GM23338 (cell line): ENCODE results near the gene APBB1IP. TPM values are rescaled to one million over a fixed set of nuclear protein-coding genes. Genes with fewer than 3 reads are reported as not detected.

Experiments used
- ATAC-seq: fragments of 200-7000 bp; cut with Tn5 transposase; 3 replicates; pipeline ENCODE4 v1.9.1; 2020
- DNase-seq: peaks from one replicate; pipeline ENCODE4 v3.0.0-alpha.2; 2015; ENCODE audit warnings: low spot score
- H2AFZ ChIP-seq: fragments of 200-600 bp; sonication (generic); 2 replicates; pipeline ENCODE4 v1.8.0; 2016; ENCODE audit warnings: antibody characterized with exemption, mild to moderate bottlenecking, moderate library complexity
- H3F3A ChIP-seq: fragments of 200-600 bp; sonication (generic); replicated peaks from 2 replicates; pipeline ENCODE4 v1.8.0; 2017; ENCODE audit warnings: antibody characterized with exemption, mixed run types, low read depth
- H3K27ac ChIP-seq: fragments of 200-600 bp; sonication (generic); 2 replicates; pipeline ENCODE4 v1.6.1; 2016; ENCODE audit warnings: low read depth
- H3K27me3 ChIP-seq: fragments of 200-600 bp; sonication (generic); 2 replicates; pipeline ENCODE4 v1.8.0; 2016; ENCODE audit warnings: mild to moderate bottlenecking, mixed run types, moderate library complexity; ENCODE audit not compliant: insufficient read depth
- H3K36me3 ChIP-seq: fragments of 200-600 bp; sonication (generic); 2 replicates; pipeline ENCODE4 v1.8.0; 2016; ENCODE audit warnings: mild to moderate bottlenecking; ENCODE audit not compliant: insufficient read depth
- H3K4me1 ChIP-seq: fragments of 200-600 bp; sonication (generic); 2 replicates; pipeline ENCODE4 v1.8.0; 2016; ENCODE audit warnings: mild to moderate bottlenecking, moderate library complexity; ENCODE audit not compliant: insufficient read depth
- H3K4me2 ChIP-seq: fragments of 200-600 bp; sonication (generic); 2 replicates; pipeline ENCODE4 v1.7.1; 2017; ENCODE audit warnings: mixed run types
- H3K4me3 ChIP-seq: fragments of 200-600 bp; sonication (generic); 2 replicates; pipeline ENCODE4 v1.6.1; 2016; ENCODE audit warnings: mixed run types
- H3K79me2 ChIP-seq: fragments of 200-600 bp; sonication (generic); replicated peaks from 2 replicates; pipeline ENCODE4 v1.8.0; 2017; ENCODE audit warnings: mild to moderate bottlenecking; ENCODE audit not compliant: insufficient read depth
- H3K9me2 ChIP-seq: fragments of 200-600 bp; sonication (generic); 2 replicates; pipeline ENCODE4 v1.8.0; 2017; ENCODE audit not compliant: insufficient read depth
- H4K20me1 ChIP-seq: fragments of 200-600 bp; sonication (generic); replicated peaks from 2 replicates; pipeline ENCODE4 v1.8.0; 2017; ENCODE audit warnings: mild to moderate bottlenecking; ENCODE audit not compliant: insufficient read depth
- H3K27ac Mint-ChIP-seq: 2 replicates; pipeline ENCODE4 v1.8.0; 2020; ENCODE audit warnings: inconsistent platforms, mild to moderate bottlenecking, moderate library complexity, mixed read lengths
- H3K27me3 Mint-ChIP-seq: 3 replicates; pipeline ENCODE4 v1.8.0; 2022; ENCODE audit warnings: low read depth, mild to moderate bottlenecking, moderate library complexity, mixed read lengths, inconsistent platforms; ENCODE audit not compliant: insufficient read depth, poor library complexity
- H3K36me3 Mint-ChIP-seq: 3 replicates; pipeline ENCODE4 v1.8.0; 2021; ENCODE audit warnings: low read depth, mild to moderate bottlenecking, inconsistent platforms, moderate library complexity, mixed read lengths
- H3K4me1 Mint-ChIP-seq: 3 replicates; pipeline ENCODE4 v1.8.0; 2020; ENCODE audit warnings: mild to moderate bottlenecking, inconsistent platforms, mixed read lengths
- H3K4me3 Mint-ChIP-seq: 3 replicates; pipeline ENCODE4 v1.8.0; 2021; ENCODE audit warnings: moderate library complexity, mild to moderate bottlenecking, inconsistent platforms, mixed read lengths
- H3K9me3 Mint-ChIP-seq: 3 replicates; pipeline ENCODE4 v1.8.0; 2020; ENCODE audit warnings: moderate library complexity, mild to moderate bottlenecking, inconsistent platforms, mixed read lengths
- CREB1 ChIP-seq: fragments of 250-450 bp; sonication (Bioruptor Pico); IDR thresholded peaks from 2 replicates; pipeline ENCODE4 v1.5.0; 2020; ENCODE audit warnings: low read depth, mild to moderate bottlenecking, moderate library complexity
- CTCF ChIP-seq, 2 experiments: fragments of 200-600 bp in 1 of 2; sonication (generic) in 1 of 2; conservative IDR thresholded peaks; 2 replicates each; pipeline versions ENCODE4 v1.5.1 to v1.6.1; 2016 to 2017; ENCODE audit warnings: antibody characterized with exemption in 2 of 2, low read depth in 2 of 2, mild to moderate bottlenecking in 2 of 2, moderate library complexity in 1 of 2
- EZH2 ChIP-seq: fragments of 200-600 bp; sonication (generic); IDR thresholded peaks from one replicate; pipeline ENCODE4 v1.8.0; 2017; ENCODE audit warnings: antibody characterized with exemption, mild to moderate bottlenecking, low read depth; ENCODE audit not compliant: unreplicated experiment
- EZH2phosphoT487 ChIP-seq: fragments of 200-600 bp; sonication (generic); IDR thresholded peaks from one replicate; pipeline ENCODE4 v1.8.1; 2018; ENCODE audit warnings: antibody characterized with exemption; ENCODE audit not compliant: unreplicated experiment
- JUNB ChIP-seq: IDR thresholded peaks from one replicate; pipeline ENCODE4 v1.6.1; 2016; ENCODE audit warnings: antibody characterized with exemption; ENCODE audit not compliant: unreplicated experiment
- NANOG ChIP-seq: IDR thresholded peaks from 2 replicates; pipeline ENCODE4 v1.6.1; 2016; ENCODE audit warnings: antibody characterized with exemption, borderline replicate concordance
- POLR2AphosphoS5 ChIP-seq: IDR thresholded peaks from 2 replicates; pipeline ENCODE4 v1.6.1; 2016; ENCODE audit warnings: antibody characterized with exemption, low read depth
- STAT1 ChIP-seq: IDR thresholded peaks from one replicate; pipeline ENCODE4 v1.6.1; 2016; ENCODE audit warnings: antibody characterized with exemption; ENCODE audit not compliant: unreplicated experiment
- ZNF114 ChIP-seq: fragments of 250-450 bp; sonication (Bioruptor Pico); IDR thresholded peaks from 2 replicates; pipeline ENCODE4 v1.5.0; 2020; ENCODE audit warnings: mild to moderate bottlenecking, moderate library complexity
- ZNF462 ChIP-seq: fragments of 250-450 bp; sonication (Bioruptor Pico); IDR thresholded peaks from 2 replicates; pipeline ENCODE4 v1.5.0; 2020; ENCODE audit warnings: mild to moderate bottlenecking, moderate library complexity
- polyA plus RNA-seq: library from polyadenylated mRNA; unstranded; fragments of >200 nt; fragmentation: Nextera tagmentation; extraction: Ambion mirVana; gene quantifications from 2 replicates; pipeline ENCODE4 v1.2.1, GENCODE V29; 2016
- total RNA-seq: library from RNA; depleted of rRNA; stranded (reverse); fragments of >200 nt; shearing (Covaris generic); gene quantifications from 2 replicates; pipeline ENCODE4 v1.2.3, GENCODE V29; 2014
- TF ChIP-seq, protein P1 (sequence below): IDR thresholded peaks from 2 replicates; pipeline ENCODE4 v1.6.1; 2016; ENCODE audit warnings: antibody characterized with exemption
- TF ChIP-seq, protein P2 (sequence below): IDR thresholded peaks from one replicate; pipeline ENCODE4 v1.6.1; 2018; ENCODE audit warnings: antibody characterized with exemption; ENCODE audit not compliant: unreplicated experiment

Gene APBB1IP
- total and polyA plus RNA-seq, 2 experiments from 2014 or later: 0.14 to 0.16 TPM

DNA sequence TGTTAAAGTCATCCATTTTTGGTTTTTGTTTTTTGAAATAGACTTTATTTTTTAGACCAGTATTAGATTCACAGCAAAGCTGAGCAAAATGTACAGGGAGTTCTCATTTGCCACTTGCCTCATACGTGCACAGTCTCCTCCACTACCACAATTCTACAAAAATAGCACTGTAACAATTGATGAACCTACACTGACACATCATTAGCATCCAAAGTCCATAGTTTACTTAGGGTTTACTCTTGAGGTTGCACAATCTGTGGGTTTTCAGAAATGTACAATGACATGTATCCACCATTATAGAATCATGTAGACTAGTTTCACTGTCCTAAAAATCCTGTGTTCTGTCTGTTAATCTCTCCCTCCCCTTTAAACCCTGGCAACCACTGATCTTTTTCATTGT is 133.5 kb downstream of the APBB1IP start:
- Mint-ChIP-seq H3K27ac (no peak overlapping the region), H3K4me1 (peaks cover 6% of the 10 kb centered on the region; the same call in 2 of the 3 replicates), H3K9me3 (peaks cover 14% of the 10 kb centered on the region), H3K36me3 (peaks cover 7% of the 10 kb centered on the region; the same call in 1 of the 3 replicates), H3K27me3 (peaks cover 4% of the 10 kb centered on the region), H3K4me3 (no peak overlapping the region)
- Histone ChIP-seq H3K4me1 (peaks cover 4% of the 10 kb centered on the region; the same call in 1 of the 2 replicates), H3K4me3 (no peak overlapping the region), H3K36me3 (no peaks in the 10 kb centered on the region), H2AFZ (no peak overlapping the region), H3K27me3 (no peaks in the 10 kb centered on the region), H3F3A (no peaks in the 10 kb centered on the region), H3K4me2 (no peak overlapping the region), H3K79me2 (no peaks in the 10 kb centered on the region), H3K9me2 (no peaks in the 10 kb centered on the region), H4K20me1 (no peaks in the 10 kb centered on the region), H3K27ac (no peak overlapping the region)
- DNase-seq (no peak), ATAC-seq (no peak)
- no peak for TF ChIP-seq NANOG
- TF ChIP-seq, protein P1, sequence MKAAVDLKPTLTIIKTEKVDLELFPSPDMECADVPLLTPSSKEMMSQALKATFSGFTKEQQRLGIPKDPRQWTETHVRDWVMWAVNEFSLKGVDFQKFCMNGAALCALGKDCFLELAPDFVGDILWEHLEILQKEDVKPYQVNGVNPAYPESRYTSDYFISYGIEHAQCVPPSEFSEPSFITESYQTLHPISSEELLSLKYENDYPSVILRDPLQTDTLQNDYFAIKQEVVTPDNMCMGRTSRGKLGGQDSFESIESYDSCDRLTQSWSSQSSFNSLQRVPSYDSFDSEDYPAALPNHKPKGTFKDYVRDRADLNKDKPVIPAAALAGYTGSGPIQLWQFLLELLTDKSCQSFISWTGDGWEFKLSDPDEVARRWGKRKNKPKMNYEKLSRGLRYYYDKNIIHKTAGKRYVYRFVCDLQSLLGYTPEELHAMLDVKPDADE: no peak
- TF ChIP-seq, protein P2, sequence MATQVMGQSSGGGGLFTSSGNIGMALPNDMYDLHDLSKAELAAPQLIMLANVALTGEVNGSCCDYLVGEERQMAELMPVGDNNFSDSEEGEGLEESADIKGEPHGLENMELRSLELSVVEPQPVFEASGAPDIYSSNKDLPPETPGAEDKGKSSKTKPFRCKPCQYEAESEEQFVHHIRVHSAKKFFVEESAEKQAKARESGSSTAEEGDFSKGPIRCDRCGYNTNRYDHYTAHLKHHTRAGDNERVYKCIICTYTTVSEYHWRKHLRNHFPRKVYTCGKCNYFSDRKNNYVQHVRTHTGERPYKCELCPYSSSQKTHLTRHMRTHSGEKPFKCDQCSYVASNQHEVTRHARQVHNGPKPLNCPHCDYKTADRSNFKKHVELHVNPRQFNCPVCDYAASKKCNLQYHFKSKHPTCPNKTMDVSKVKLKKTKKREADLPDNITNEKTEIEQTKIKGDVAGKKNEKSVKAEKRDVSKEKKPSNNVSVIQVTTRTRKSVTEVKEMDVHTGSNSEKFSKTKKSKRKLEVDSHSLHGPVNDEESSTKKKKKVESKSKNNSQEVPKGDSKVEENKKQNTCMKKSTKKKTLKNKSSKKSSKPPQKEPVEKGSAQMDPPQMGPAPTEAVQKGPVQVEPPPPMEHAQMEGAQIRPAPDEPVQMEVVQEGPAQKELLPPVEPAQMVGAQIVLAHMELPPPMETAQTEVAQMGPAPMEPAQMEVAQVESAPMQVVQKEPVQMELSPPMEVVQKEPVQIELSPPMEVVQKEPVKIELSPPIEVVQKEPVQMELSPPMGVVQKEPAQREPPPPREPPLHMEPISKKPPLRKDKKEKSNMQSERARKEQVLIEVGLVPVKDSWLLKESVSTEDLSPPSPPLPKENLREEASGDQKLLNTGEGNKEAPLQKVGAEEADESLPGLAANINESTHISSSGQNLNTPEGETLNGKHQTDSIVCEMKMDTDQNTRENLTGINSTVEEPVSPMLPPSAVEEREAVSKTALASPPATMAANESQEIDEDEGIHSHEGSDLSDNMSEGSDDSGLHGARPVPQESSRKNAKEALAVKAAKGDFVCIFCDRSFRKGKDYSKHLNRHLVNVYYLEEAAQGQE: no peak
- no peak for TF ChIP-seq ZNF114 (CRISPR knock-in tag)
- no peak for TF ChIP-seq POLR2AphosphoS5
- no peak for TF ChIP-seq ZNF462 (CRISPR knock-in tag)
- TF ChIP-seq EZH2phosphoT487: no peak
- TF ChIP-seq JUNB: no peak
- no peak for TF ChIP-seq EZH2
- no peak for TF ChIP-seq CTCF (conservative IDR thresholded peaks at IDR 0.05; ENCODE audit: low read depth in 2 of 2)
- no peak for TF ChIP-seq CREB1 (CRISPR knock-in tag)
- no peak for TF ChIP-seq STAT1
